Measurements from ENCODE around the gene GNG7. TPM values are rescaled to one million over a fixed set of nuclear protein-coding genes. Genes with fewer than 3 reads are reported as not detected.

Gene GNG7
- total and polyA plus RNA-seq, 10 of the 15 experiments (the other 5 are each of a cell fraction or from before 2014, with no cell fraction given), result 1.9 to 13.6 (median 6.5) TPM

- TF ChIP-seq NKRF (conservative IDR thresholded peaks at IDR 0.05), result peak; percentile 70
- TF ChIP-seq ZBTB4 (CRISPR knock-in tag; IDR thresholded peaks at IDR 0.05), result no peak
- TF ChIP-seq ZSCAN29 (IDR thresholded peaks at IDR 0.05), result peak; percentile 61; the same call in 1 of the 2 replicates
- TF ChIP-seq ZBTB11 (CRISPR knock-in tag; IDR thresholded peaks at IDR 0.05), result peak; percentile 96
- TF ChIP-seq PML (IDR thresholded peaks at IDR 0.05; ENCODE audit: low read length), result no peak
- peak; percentile 68 for TF ChIP-seq NR2C1 (IDR thresholded peaks at IDR 0.05)
- no peak for TF ChIP-seq ZNF274 (IDR thresholded peaks at IDR 0.05; ENCODE audit: insufficient read depth, insufficient read length)
- TF ChIP-seq ASH2L (IDR thresholded peaks at IDR 0.05; ENCODE audit: borderline replicate concordance, low read depth), result no peak
- TF ChIP-seq CHD1 (IDR thresholded peaks at IDR 0.05; ENCODE audit: low read depth, low read length), result no peak
- no peak for TF ChIP-seq BCLAF1 (IDR thresholded peaks at IDR 0.05)
- TF ChIP-seq NRF1 (conservative IDR thresholded peaks at IDR 0.05; ENCODE audit: low read depth, low read length), result no peak
- TF ChIP-seq KDM1A (IDR thresholded peaks at IDR 0.05; ENCODE audit: borderline replicate concordance), result no peak
- TF ChIP-seq TCF3 (IDR thresholded peaks at IDR 0.05; ENCODE audit: borderline replicate concordance, insufficient read depth, low read depth, low read length), result 0 out of 2 replicates have a peak, but pooled peaks have one; percentile 60
Measured at GRCh38 chr19:2739602-2740313, 37.3 kb upstream of the GNG7 start, which contains the start of gene SLC39A3 (continued).

Data from GM12878 (cell line).